PC-9 (cell line): ENCODE measurements around the gene DUSP14.

Experiments used
- CTCF ChIP-seq: fragments of 200-600 bp; sonication (generic); conservative IDR thresholded peaks from 2 replicates; pipeline ENCODE4 v1.6.1; 2017; ENCODE audit warnings: mixed run types, antibody characterized with exemption, mild to moderate bottlenecking, moderate library complexity
- EZH2 ChIP-seq: fragments of 200-600 bp; sonication (generic); IDR thresholded peaks from 2 replicates; pipeline ENCODE4 v1.8.0; 2017; ENCODE audit warnings: antibody characterized with exemption, low read depth

GRCh38 chr17:37521821-37522220 lies 32.1 kb downstream of the DUSP14 start:
- TF ChIP-seq EZH2 (no peak), CTCF (no peak)
